LNCAP (cell line): ENCODE data around the gene FAM168A.

ENCODE experiments used
- CTCF ChIP-seq: fragments of 450-650 bp; IDR thresholded peaks from 2 replicates; pipeline ENCODE4 v1.5.1; 2017; ENCODE audit warnings: mild to moderate bottlenecking

Gene FAM168A

DNA sequence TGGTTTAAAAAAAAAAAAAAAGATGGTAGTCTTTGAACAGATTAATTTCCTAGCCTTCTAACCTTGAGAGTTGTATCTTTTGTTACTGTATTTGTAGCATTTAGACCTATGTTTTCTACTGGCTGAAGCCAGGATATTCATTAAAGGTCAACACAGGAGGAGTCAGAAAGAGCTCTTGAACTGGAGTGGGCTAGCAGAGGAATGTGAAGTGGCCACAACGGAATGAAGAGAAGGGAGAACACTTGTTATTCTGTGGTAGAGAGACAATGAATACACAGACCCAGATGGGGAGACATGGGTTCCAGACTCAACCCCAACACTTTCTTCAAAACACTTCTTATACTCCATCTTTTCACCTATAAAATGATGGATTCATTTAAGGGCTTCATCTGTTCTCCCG, 133.6 kb downstream of the FAM168A start:
- no peak for TF ChIP-seq CTCF

DNA sequence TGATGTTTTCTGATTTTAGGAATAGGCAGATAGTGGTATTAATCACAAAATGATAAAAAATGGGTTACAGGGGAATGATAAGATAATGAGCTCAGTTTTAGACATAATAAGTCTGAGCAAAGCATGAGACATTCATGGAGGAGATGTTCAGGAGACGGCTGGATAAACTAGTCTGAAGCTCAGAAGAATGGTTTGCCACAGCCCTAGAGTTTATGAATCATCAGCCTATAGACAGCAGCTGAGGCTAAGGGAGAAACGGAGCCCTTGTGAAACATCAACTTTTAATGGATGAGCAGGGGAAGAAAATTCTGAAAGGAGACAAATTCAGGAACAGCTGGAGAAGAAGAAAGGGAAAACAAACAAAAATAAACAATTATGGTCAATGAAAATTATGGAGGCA, 134.6 kb downstream of the FAM168A start:
- TF ChIP-seq CTCF, result no peak

- no peak for TF ChIP-seq CTCF
These were observed 135.9 kb downstream of the FAM168A start for GRCh38 chr11:73461964-73462363.

DNA sequence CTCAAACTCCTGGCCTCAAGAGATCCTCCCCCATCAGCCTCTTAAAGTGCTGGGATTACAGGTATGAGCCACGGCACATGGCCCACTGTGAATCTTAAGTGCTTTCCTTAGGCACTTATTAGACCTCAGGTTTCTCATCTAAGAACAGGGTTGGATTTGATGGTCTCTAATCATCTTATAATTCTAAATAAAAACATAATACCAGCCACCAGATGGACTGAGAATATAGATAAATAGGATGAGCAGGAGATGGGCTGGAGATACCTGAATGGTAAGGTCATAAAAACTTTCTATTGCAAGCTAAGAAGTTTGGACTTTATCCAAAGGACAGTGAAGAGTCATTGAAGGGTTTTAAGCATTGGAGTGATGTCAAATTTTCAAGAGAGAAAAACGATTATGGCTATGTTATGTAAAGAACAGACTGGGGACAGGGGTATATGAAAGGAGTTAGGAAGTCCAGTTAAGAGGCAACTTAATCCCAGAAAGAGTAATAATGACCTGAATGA, 136.5 kb downstream of the FAM168A start:
- no peak for TF ChIP-seq CTCF

DNA sequence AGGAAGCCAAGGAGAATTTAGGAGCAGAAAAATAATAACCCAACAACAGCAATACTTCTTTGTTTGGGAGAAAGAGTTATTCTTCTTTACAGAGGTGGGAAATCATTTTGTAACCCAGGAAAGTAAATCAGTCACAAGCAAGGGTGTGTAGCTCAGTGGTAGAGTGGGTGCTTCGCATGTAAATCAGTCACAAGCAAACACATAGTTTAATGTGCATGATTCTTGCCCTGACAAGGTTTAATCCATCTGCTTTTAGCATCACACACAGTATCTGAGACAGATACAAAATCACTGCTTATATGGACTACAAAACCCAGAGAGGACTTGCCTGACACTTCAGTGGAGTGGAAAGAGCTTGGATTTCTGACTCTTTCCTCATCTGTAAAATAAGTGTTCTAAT, 139.7 kb downstream of the FAM168A start:
- TF ChIP-seq CTCF, result no peak

DNA sequence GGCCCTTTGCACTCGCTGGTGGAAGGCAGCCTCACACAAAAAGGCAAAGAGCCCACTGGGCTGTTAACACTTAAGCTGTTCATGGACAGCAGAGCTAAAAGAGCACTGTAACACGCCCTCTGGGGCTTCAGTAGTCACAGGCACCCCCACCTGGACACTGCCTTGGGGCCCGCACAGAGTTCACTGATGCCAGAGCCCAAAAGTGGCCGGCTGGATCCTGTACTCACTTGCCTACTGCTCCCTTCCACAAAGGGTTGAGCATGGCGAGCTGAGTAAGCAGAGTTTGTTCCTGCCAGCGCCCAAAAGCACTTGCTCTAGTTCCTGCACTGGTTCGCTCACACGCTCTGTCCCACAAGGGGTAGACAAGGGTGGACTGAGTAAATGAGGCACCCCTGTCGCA, 142.9 kb downstream of the FAM168A start:
- no peak for TF ChIP-seq CTCF

DNA sequence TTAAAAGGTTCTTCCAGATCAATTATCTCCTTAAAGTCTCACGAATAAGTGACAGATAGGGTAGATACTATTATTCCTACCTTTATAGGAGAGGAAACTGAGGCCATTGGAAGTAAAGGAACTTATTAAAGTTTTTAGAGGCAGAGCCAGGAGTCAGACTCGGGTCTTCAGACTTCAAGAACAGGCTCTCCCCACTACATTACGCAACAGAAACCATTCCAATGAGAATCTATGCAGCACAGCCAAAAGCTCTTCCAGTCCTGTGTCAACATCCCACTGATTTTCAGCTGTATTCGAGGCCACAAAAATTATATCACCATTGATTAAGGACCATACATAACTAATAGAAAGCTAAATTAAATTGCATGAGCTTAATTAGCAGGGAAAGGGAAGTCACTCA, 144.3 kb downstream of the FAM168A start:
- TF ChIP-seq CTCF, result no peak

- no peak for TF ChIP-seq CTCF
These were observed 145.2 kb downstream of the FAM168A start for GRCh38 chr11:73452726-73453125.
